ENCODE results near the gene HMCN1.
"Not testable (repeated sequence)": the region's sequence is repeated elsewhere in the genome, so short reads cannot be mapped to it uniquely, and the experiment has no call there.

HMCN1 gene

DNA sequence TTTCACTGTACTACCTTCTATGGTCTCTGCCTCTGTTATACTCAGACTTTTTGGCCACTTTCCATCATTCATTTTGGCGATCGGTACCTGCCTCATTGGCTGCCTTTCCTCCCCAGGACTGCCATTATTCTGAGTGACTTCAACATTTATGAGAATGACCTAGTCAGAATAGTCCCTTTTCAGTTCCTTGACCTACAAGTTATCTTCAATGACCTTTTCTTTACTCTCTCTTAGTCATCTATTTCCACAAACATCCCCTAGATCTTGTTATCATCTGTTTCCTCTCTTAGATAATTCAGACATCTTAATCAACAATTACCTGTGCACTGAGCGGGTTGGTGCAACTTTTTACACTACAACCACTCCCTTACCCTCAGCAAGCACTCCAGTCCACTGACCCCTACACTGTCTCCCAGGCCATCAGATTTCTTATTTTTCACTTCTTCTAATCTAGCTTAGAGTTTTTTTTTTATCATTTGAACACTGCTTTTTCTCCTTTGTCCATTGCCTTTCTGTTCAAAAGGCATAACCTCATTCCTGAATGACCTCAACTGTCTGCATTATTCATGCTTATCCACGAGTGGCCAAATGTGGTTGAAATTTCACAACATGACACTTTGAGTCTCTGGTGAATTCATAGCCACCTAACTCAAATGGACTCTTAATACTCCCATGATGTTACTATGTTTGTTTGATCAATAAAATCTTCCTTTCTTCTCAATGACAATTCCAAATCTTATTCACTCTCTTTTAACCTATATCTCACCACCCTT, 112.7 kb downstream of the HMCN1 start:
- H3K4me3 ChIP-seq (ENCODE audit: low read depth, low read length) = no peak overlapping the region

GRCh38 chr1:185849014-185849413, 114.8 kb downstream of the HMCN1 start:
- H3K4me3 ChIP-seq (ENCODE audit: low read depth, low read length) = no peak overlapping the region

DNA sequence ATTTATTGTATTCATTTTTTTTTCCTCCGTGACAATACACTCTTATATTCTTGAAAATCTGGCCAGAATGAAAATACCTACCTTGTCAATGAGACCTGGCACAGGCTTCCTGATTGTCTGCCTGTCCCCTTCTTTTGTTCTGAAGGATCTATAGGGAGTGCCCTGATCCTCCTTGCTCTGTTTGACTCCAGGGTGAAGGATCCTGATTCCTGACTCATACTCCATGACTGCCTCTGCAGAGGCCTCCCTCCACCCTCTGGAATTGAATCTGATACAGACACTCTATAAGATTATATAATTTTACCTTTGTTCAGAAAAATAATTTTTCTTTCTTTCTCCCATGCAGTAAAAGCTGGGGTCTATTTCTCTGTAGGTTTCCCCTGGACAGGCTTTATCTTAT, 116.2 kb downstream of the HMCN1 start:
- no peak overlapping the region for H3K4me3 ChIP-seq (ENCODE audit: low read depth, low read length)

GRCh38 chr1:185853739-185854138, 119.5 kb downstream of the HMCN1 start:
- H3K4me3 ChIP-seq (ENCODE audit: low read depth, low read length) = no peak overlapping the region

DNA sequence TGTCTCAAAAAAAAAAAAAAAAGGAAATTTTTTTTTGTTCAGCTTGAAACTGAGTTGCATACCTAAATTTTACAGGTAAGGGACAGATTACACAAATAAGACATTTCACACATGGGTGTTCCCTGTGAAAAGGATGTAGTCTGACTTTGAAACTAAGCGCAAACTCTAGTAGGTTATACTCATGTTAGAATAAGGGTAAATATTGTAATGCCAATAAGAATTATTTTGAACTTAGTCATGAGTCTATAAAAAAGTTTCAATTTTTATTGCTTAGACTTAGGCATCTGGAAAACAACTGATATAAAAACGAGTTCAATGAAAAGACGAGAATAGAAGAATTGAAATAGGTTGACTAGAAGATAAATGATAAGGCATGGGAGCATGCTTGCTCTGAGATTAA, 122.3 kb downstream of the HMCN1 start:
- no peak overlapping the region for H3K4me3 ChIP-seq (ENCODE audit: low read depth, low read length)

DNA sequence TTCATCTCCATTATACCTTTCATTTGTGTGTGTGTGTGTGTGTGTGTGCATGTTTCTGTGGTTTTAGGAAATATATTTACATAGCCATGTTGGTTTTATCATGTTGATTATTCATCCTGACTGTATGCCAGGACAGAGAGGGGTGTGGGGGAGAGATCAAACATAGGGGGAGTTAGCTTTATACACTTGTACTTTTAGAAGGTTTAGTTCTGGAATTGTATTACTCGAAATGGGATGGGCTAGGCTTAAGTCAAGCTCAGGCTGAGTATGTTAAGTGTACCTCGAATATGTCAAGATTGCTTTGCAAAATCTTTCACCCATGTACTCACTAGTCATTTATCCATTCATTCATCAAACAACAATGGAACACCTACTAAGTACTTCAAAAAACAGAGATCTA, 123.3 kb downstream of the HMCN1 start:
- H3K4me3 ChIP-seq (ENCODE audit: low read depth, low read length) = no peak overlapping the region

GRCh38 chr1:185860311-185860710, 126.1 kb downstream of the HMCN1 start:
- no peak overlapping the region for H3K4me3 ChIP-seq (ENCODE audit: low read depth, low read length)

DNA sequence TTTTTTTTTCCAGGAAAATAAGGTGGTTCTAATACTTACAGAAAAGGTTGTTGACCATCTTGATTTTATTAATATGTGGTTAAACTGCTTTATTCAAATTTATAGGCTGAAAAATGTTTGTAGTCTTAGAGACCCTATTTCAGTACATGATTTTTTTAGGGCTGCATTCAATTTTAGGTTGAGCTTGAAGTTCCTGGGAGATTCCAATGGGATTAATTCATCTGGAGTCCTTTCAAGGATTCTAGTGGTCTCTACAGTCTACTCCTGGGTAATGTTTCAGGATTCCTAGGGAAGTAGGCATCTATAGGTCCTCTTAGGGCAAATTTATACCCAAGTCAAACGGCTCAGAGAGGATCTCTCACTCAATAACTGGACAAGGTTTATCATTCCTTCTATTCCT, 126.7 kb downstream of the HMCN1 start:
- H3K4me3 ChIP-seq (ENCODE audit: low read depth, low read length) = no peak overlapping the region

GRCh38 chr1:185861630-185862029, 127.4 kb downstream of the HMCN1 start:
- no peak overlapping the region for H3K4me3 ChIP-seq (ENCODE audit: low read depth, low read length)

DNA sequence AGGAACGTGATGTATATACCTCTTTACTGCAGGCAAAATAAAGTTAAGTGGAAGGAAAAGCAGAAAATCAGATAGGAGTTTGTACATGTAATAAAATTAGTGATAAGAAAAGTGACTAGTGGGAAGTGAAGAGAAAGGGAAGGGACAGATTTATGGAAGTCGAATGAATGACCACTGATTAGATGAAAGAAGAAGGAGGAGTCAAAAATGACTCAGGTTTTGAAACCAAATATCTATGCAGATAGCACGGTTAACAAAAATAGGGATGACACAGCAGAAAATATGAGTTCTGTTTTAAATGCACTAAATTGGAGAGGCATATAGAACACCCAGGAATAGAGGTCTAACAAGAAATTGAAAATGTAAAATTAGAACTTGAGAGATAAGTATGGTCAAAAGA, 128.0 kb downstream of the HMCN1 start:
- no peak overlapping the region for H3K4me3 ChIP-seq (ENCODE audit: low read depth, low read length)

DNA sequence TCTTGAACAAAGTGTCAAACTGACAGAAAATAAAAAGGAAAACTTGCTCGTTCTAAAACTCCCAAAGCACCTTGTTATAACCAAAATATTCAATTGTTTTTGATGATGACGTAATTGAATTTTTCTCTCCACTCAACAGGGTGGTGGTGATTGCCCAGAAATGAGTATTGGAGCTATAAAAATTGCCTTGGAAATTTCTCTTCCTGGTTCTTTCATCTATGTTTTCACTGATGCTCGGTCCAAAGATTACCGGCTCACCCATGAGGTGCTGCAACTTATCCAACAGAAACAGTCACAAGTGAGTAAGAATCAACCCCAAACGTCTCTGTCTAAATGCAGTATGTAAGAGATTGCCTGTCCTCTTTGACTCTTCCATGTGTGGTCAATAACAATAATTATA, 130.1 kb downstream of the HMCN1 start:
- H3K4me3 ChIP-seq (ENCODE audit: low read depth, low read length) = no peak overlapping the region

DNA sequence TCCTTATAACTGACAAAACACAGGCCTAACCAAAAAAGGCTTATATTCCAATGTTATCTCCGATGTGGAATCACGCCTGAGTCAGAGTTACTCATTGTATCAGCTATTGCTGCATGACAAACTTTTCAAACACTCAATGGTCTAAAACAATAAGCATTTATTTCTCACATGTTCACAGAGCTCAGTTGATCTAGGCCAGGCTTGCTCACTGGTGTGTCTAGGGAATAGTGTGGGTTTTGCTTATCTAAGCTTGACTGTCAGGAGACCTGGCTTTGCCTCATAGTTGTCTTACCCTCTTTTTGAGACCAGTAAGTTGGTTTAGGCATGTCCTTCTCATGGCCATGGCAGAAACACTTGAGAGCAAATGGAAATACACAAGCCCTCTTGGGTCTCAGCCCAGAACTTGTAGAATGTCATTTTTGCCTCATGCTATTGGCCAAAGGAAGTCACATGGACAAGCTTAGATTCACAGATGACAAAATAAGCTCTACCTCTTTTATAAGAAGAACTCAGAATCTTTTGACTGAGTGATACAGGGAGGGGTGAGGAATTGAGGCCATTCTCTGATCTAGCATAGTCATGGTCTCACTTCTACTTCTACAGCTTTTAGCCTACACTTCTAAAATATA, 130.8 kb downstream of the HMCN1 start:
- no peak overlapping the region for H3K4me3 ChIP-seq (ENCODE audit: low read depth, low read length)

DNA sequence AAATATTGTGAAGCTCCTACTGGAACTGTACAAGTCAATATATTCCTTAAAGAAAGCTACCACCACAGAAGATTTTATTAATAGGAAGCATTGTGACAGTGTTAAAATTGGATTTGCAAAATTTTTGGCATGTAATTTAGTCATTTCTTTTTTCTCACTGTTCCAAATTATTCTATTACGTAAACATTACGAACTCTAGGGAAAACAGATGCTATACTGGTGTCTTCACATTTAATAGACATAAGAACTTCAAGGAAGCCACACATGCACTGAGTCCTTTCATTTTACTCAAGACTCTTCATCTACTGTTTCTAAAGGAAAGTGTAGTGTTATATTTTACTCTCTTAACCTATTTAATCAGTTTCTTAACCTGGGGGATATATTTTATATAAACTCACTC, 135.4 kb downstream of the HMCN1 start:
- no peak overlapping the region for H3K4me3 ChIP-seq (ENCODE audit: low read depth, low read length)

DNA sequence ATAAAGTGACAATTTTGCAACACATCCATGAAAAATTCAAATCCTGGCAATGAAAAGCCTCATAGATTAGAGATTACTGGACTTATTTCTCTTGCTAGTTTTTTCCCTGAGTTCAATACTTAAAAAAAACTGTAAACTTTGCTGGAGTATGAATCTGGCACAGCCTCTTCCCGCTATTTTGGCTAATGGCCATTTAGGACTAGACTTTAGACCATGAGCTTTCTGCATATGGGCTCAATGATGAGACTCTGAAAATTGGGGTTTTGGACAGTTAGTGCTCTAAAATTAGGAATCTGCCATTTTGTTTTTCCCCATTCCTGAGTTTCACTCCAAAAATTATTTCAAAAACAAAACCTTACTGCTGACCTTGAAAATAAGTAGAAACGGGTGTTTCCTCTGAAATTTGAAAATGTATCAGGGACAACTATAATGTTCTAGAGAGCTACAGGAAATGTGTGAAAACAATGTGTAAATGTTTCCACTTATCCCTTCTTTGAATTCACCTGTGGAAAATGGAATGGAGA, 137.5 kb downstream of the HMCN1 start:
- no peak overlapping the region for H3K4me3 ChIP-seq (ENCODE audit: low read depth, low read length)

GRCh38 chr1:185874246-185874645, 140.1 kb downstream of the HMCN1 start:
- H3K4me3 ChIP-seq (ENCODE audit: low read depth, low read length) = no peak overlapping the region

DNA sequence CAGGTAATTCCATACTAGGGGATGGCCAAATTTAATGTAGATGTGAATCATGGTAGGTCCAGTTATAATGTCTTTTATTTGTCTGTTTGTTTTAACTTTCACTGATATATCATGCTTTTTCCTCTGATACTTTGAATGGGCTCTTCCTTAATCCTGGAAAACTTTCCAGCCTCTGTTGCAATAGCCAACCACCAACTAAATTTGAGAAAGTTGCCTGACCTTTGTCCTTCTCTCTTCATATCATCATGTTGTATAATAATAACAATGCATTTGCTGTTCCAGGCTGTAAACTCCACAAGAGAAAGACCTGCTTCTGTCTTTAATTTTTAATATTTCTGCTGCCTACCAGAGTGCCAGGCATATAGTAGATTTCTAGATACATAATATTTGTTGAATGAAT, 146.1 kb downstream of the HMCN1 start:
- no peak overlapping the region for H3K4me3 ChIP-seq (ENCODE audit: low read depth, low read length)

- no peak overlapping the region for H3K4me3 ChIP-seq (ENCODE audit: low read depth, low read length)
These were observed 146.7 kb downstream of the HMCN1 start for GRCh38 chr1:185880779-185881333.

- no peak overlapping the region for H3K4me3 ChIP-seq (ENCODE audit: low read depth, low read length)
These were observed 151.9 kb downstream of the HMCN1 start for GRCh38 chr1:185886046-185886445.

- no peak overlapping the region for H3K4me3 ChIP-seq (ENCODE audit: low read depth, low read length)
These were observed 152.5 kb downstream of the HMCN1 start for GRCh38 chr1:185886671-185887070.

DNA sequence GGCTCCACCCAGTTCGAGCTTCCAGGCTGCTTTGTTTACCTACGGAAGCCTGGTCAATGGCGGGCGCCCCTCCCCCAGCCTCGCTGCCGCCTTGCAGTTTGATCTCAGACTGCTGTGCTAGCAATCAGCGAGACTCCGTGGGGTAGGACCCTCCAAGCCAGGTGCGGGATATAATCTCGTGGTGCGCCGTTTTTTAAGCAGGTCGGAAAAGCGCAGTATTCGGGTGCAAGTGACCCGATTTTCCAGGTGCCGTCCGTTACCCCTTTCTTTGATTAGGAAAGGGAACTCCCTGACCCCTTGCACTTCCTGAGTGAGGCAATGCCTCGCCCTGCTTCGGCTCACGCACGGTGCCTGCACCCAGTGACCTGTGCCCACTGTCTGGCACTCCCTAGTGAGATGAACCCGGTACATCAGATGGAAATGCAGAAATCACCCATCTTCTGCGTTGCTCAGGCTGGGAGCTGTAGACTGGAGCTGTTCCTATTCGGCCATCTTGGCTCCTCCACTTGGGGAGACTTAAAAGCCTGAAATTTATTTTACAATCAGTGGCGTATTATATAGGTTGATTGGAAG, 158.7 kb downstream of the HMCN1 start:
- H3K4me3 ChIP-seq (ENCODE audit: low read depth, low read length) = not testable (repeated sequence)

DNA sequence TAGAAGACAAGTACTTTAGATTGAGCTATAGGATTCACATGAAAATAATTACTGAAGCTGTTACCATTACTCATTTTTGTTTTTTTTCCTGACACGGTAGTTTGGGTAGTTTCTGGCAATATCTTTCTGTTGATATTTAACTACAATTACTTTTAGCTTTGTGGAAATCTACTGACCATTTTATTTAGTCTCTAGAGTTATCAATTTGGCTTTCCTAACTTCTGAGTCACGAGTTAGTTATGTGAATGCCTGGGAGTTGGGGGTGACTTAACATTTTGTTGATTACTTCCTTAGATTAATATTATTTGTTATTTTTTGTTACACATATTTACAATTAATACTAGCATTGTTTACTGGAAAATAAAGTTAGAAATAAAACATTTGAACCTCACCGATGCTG, 160.6 kb downstream of the HMCN1 start:
- no peak overlapping the region for H3K4me3 ChIP-seq (ENCODE audit: low read depth, low read length)
